ENCODE measurements around the gene DOCK3.

The DOCK3 gene

GRCh38 chr3:50630394-50630793 lies 44.3 kb upstream of the DOCK3 start:
- no peak overlapping the region for H3K4me3 ChIP-seq (ENCODE audit: low read depth, low read length)
- no peak for DNase-seq (ENCODE audit: low read depth)
- no peak for TF ChIP-seq CTCF (IDR thresholded peaks at IDR 0.05; ENCODE audit: insufficient read depth, low read depth, low read length, missing control alignments)

- no peak for TF ChIP-seq CTCF (IDR thresholded peaks at IDR 0.05; ENCODE audit: insufficient read depth, low read depth, low read length, missing control alignments)
- no peak for DNase-seq (ENCODE audit: low read depth)
- no peak overlapping the region for H3K4me3 ChIP-seq (ENCODE audit: low read depth, low read length)
These were observed 43.9 kb upstream of the DOCK3 start for GRCh38 chr3:50630877-50631276.

- no peak for TF ChIP-seq CTCF (IDR thresholded peaks at IDR 0.05; ENCODE audit: insufficient read depth, low read depth, low read length, missing control alignments)
- H3K4me3 ChIP-seq (ENCODE audit: low read depth, low read length): no peak overlapping the region
- DNase-seq (ENCODE audit: low read depth): no peak
These were observed 42.3 kb upstream of the DOCK3 start for GRCh38 chr3:50632450-50632849.

GRCh38 chr3:50633230-50633790 lies 41.4 kb upstream of the DOCK3 start:
- no peak for DNase-seq (ENCODE audit: low read depth)
- no peak for TF ChIP-seq CTCF (IDR thresholded peaks at IDR 0.05; ENCODE audit: insufficient read depth, low read depth, low read length, missing control alignments)
- no peak overlapping the region for H3K4me3 ChIP-seq (ENCODE audit: low read depth, low read length)

- TF ChIP-seq CTCF (IDR thresholded peaks at IDR 0.05; ENCODE audit: insufficient read depth, low read depth, low read length, missing control alignments): no peak
- no peak for DNase-seq (ENCODE audit: low read depth)
- no peak overlapping the region for H3K4me3 ChIP-seq (ENCODE audit: low read depth, low read length)
These were observed 39.7 kb upstream of the DOCK3 start for GRCh38 chr3:50635066-50635465.

GRCh38 chr3:50637011-50637410 lies 37.7 kb upstream of the DOCK3 start:
- no peak for TF ChIP-seq CTCF (IDR thresholded peaks at IDR 0.05; ENCODE audit: insufficient read depth, low read depth, low read length, missing control alignments)
- no peak for DNase-seq (ENCODE audit: low read depth)
- H3K4me3 ChIP-seq (ENCODE audit: low read depth, low read length): no peak overlapping the region

- TF ChIP-seq CTCF (IDR thresholded peaks at IDR 0.05; ENCODE audit: insufficient read depth, low read depth, low read length, missing control alignments): no peak
- H3K4me3 ChIP-seq (ENCODE audit: low read depth, low read length): no peak overlapping the region
- no peak for DNase-seq (ENCODE audit: low read depth)
These were observed 36.8 kb upstream of the DOCK3 start for GRCh38 chr3:50637945-50638344.
